Stimulated activated CD4-positive, alpha-beta T cell treated with anti-CD3 and anti-CD28 coated beads, Interleukin-4, amount 100 ng/mL, for 24 hours (primary cell): ENCODE results near the gene WFS1.
A peak's percentile ranks its signal among the peaks of the same experiment; 100 is the strongest.

ENCODE experiments used
- DNase-seq: peaks from one replicate; pipeline ENCODE4 v3.0.0-alpha.2; 2020

WFS1 gene

DNA sequence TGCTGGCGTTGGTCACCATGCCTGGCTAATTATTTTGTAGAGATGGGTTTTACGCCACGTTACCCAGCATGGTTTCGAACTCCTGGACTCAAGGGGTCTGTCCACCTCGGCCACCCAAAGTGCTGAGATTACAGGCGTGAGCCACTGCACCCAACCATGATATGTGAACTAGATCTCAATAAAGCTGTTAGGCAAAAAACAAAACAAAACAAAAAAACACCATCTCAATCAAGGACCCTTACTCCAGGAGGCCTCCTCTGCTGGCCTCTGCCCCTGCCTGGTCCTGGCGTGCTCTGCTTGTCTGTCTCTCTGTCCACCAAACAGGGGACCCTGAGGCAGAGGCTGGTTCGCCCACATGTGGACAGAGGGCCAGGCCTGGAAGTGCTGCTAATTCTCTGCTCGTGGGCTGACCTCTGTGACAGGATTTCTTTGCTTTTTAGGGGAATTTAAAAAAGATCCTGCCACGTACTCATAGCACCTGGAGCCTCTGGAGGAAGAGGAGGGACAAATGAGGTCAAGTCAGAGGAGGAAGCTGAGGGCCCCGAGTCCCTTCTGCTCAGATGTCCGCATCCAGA lies 32.7 kb upstream of the WFS1 start:
- DNase-seq: no peak

- no peak for DNase-seq
Measured at GRCh38 chr4:6239486-6239885, 30.2 kb upstream of the WFS1 start.

DNA sequence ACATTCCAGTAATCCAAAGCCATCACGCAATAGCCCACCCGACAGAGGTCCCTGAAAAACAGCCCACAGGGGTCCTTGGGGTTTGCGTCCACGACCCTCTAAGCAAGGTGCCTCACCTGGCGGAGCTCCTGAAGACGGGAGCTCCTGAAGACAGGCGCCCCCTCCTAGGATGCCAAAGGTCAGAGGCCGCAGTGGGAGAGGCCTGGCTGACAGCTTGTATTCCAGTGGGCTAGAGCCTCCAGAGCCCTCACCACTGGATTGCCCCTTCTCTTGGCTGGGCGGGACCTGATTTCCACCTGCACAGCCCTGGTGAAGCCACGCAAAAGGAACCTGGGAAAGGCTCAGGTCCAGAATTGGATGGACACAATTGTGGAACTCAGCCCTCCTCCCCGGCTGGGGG lies 29.7 kb upstream of the WFS1 start:
- DNase-seq: no peak

DNA sequence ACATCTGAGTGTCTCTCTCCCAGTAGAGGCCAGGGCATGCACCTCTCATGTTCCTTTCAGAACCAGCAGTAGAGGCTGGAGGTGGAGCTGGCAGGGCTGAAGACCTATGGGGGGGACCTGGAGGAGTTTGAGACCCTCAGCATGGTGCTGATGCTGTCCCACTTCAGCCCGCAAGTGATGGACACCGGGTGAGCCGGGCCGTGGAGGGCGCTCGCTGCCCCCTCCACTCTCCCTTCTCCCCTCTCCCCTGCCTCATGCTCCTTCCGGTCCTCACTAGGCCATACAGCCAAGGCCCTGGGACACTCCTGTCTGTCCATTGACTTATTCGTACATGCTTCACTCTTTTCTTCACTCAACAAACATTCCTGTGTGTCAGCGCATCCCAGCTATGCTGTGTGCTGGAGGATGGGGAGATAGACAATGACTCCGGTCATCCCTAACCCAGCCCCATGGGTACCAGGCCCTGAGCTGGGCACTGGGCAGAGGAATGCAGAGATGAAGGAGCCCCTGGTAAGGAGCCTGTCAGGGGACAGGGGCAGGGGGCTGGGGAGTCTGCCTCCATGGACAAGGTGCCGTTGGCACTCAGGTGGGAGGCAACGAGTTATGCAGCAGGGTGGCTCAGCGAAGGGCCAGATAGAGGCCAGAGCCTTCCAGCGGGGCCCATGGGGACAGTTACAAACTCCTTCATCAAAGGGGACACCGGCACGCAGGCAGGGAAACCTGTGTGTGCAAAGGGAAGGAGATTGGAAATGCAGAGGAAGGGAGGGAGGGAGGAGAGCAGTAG lies 28.4 kb upstream of the WFS1 start:
- DNase-seq: no peak

GRCh38 chr4:6242271-6243029 lies 27.2 kb upstream of the WFS1 start:
- DNase-seq: no peak

GRCh38 chr4:6245246-6246169 lies 24.1 kb upstream of the WFS1 start:
- DNase-seq: no peak

- DNase-seq: no peak
Measured at GRCh38 chr4:6246170-6246634, 23.4 kb upstream of the WFS1 start.

DNA sequence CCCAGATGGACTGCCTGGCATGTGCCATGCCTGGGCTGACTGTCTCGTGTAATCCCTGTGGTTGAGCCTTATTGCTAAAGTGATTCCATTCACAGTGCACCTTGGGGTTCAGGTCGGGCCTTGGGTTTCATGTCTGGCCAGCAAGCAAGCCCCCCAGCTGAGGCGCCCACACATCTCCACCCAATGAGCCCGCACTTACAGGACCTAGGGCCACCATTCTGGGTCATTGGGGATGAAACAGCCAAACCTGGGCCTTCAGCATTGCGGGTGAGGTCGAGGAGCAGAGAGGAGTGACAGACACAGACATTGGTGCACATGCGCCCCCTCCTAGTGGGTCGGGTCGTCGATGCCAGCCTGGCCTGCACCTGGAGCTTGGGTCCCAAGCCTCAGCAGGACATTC lies 21.3 kb upstream of the WFS1 start:
- DNase-seq: no peak

- DNase-seq: peak; percentile 32
Measured at GRCh38 chr4:6250235-6250983, 19.2 kb upstream of the WFS1 start.

DNA sequence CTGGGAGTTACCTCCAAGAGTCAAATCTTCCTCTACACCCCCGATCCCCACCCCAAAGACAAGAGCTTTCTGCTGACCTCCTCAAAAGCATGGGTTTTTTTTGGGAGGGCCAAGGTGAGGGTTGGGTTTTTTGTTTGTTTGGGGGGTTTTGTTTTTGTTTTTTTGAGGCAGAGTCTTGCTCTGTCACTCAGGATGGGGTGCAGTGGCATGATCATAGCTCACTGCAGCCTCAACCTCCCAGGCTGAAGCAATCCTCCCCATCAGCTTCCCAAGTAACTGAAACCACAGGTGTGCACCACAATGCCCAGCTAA lies 18.7 kb upstream of the WFS1 start:
- DNase-seq: no peak

- DNase-seq: no peak
Measured at GRCh38 chr4:6251365-6251764, 18.3 kb upstream of the WFS1 start.

DNA sequence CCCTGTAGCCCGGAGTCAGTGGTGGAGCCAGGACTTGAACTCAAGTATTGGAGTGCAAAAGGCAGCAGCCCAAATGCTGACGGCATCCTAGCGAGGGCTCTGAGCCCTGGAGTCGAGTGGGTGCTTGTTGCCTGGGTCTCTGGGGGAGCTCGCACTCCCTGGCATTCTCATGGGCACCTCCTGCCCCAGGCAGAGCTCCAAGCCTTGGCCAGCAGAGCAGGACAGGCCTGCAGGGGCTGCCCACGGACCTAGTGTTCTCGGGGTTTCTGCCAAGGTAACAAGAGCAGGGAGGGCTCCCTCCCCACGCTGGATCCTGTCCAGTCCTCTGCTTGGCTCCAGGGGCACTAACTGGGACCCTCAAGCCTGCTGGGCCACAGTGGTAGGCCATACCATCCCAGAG lies 17.6 kb upstream of the WFS1 start:
- DNase-seq: no peak

GRCh38 chr4:6253111-6253510 lies 16.5 kb upstream of the WFS1 start:
- no peak for DNase-seq

GRCh38 chr4:6253961-6254360 lies 15.7 kb upstream of the WFS1 start:
- DNase-seq: no peak

DNA sequence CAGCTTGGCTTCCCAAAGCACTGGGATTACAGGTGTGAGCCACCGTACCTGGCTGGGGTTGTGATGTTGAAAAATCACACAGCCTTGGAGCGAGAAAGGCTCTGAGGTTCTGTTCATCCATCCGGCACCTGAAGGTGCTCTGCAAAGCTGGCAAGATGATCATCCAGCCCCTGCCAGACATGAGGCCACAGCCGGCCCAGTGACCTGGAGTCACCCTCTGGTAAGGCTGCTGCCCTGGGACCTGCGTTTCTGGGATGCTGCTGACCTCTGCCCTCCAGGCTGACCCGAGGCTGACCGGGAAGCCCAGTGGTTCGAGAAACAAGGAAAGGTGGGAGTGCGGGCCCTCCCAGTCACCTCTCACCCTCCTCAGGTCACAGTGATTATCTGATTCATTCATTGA lies 13.5 kb upstream of the WFS1 start:
- DNase-seq: no peak

DNA sequence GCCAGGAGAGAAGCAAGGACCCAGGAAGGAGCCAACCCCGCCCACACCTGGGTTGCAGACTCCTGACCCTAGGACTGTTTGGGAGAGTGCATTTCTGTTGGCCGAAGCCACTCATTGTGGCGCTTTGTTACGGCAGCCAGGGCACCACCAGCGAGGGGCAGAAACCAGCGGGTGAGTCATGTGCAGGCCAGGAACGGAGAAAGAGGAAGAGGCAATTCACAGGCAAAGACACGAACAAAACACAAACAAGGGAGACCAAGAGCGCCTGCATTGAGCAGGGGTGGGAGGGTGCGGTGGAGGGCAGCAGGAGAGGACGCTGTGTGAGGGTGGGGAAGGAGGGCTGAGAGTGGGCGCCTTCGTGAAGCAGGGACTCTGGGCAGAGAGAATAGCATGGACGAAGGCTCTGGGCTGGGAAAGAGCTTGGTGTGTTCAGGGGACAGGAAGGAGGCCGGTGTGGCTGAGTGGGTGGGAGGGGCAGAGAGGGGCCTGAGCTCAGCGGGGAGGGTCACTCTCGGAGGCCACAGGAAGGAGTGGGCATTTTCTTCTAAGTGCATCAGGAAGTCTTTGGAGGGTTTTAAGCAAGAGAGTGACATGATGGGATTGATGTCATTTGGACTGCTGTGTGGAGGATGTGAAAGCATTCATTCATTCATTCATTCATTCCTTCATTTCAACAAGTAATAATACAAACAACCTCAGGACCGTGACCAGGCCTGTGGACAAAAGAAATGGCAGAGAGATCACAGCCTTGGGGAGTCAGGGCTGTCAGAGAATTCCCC lies 12.2 kb upstream of the WFS1 start:
- no peak for DNase-seq

- no peak for DNase-seq
Measured at GRCh38 chr4:6258026-6258360, 11.7 kb upstream of the WFS1 start.

GRCh38 chr4:6258741-6259140 lies 10.9 kb upstream of the WFS1 start:
- DNase-seq: no peak

GRCh38 chr4:6259886-6260285 lies 9.8 kb upstream of the WFS1 start:
- DNase-seq: no peak

DNA sequence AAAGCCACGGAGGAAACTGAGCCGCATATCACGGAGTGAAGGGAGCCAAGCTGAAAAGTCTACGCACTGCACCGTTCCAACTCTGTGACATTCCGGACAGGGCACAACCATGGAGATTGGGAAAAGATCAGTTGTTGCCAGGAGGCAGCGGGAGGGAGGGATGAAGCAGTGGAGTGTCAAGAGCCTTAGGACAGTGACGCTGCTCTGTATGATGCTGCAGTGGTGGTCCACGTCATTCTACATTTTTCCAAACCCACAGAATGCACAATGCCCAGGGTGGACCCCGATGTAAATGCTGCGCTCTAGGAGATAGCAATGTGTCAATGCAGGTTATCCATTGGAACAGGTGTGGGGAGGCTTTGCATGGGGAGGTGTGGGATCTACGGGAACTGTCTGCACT lies 7.5 kb upstream of the WFS1 start:
- DNase-seq: no peak

GRCh38 chr4:6262847-6263487 lies 6.7 kb upstream of the WFS1 start:
- DNase-seq: no peak
